AG20443 (cell line): Measurements from ENCODE around the gene CLDN7.

Experiments
- DNase-seq: peaks from one replicate; pipeline ENCODE4 v3.0.0; 2012; ENCODE audit warnings: low spot score, mixed read lengths

CLDN7 gene

DNA sequence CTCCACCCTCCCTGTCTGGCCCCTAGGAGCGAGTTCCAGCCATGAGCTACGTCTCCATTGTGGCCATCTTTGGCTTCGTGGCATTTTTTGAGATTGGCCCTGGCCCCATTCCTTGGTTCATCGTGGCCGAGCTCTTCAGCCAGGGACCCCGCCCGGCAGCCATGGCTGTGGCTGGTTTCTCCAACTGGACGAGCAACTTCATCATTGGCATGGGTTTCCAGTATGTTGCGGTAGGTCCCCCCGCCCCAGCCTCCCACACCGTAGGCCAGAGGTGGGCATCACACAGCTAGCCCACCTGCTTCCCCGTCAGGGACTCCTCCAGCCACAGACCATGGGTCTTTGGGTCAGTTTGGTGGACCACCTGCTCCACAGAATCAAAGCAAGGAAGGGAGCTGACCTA lies 23.4 kb upstream of the CLDN7 start:
- DNase-seq, result no peak

DNA sequence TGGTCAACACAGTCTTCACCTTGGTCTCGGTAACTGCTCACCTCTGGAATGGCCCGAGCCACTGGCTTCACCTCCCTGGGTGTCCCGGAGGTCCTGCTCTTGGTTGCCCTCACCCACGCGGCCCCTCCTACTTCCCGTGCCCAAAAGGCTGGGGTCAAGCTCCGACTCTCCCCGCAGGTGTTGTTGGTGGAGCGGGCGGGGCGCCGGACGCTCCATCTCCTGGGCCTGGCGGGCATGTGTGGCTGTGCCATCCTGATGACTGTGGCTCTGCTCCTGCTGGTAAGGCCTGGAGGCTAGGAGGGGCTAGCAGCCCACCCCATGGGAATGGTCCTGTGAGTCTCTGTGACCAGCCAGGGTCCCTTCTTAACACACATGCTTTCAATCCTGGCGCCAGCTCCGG lies 22.6 kb upstream of the CLDN7 start:
- no peak for DNase-seq

DNA sequence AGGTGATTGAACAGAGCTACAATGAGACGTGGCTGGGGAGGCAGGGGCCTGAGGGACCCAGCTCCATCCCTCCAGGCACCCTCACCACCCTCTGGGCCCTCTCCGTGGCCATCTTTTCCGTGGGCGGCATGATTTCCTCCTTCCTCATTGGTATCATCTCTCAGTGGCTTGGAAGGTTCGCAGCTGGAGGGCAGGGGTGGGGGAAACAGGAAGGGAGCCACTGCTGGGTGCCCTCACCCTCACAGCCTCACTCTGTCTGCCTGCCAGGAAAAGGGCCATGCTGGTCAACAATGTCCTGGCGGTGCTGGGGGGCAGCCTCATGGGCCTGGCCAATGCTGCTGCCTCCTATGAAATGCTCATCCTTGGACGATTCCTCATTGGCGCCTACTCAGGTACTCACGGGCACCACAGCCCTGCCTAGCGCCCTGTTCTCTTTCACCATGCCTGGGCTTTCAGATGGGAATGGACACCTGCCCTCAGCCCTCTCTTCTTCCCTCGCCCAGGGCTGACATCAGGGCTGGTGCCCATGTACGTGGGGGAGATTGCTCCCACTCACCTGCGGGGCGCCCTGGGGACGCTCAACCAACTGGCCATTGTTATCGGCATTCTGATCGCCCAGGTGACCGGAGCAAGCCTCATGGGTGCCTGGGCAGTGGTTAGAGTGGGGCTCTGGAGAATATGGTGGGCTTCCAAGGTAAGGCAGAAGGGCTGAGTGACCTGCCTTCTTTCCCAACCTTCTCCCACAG lies 21.4 kb upstream of the CLDN7 start:
- no peak for DNase-seq

DNA sequence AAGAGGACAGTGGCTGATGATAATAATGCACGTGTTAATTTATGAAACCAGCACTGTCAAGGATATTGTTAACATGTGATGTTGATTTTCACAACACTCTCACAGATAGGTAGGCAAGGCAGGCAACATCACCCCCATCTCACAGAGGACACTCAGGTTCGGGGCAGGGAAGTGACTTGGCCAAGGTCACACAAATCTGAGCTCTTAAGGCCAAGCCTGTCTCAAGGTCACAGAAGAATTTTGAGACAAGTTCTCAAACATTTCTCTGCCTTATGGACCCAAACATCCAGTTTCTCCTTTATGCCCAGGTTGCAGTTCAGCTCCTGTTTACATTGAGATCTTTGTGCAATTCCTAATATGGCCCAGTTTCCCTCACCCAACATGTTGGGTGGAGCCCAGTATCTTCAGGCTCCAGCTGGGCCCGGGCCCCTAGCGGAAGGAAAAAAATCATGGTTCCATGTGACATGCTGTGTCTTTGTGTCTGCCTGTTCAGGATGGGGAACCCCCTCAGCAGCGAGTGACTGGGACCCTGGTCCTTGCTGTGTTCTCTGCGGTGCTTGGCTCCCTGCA lies 20.6 kb upstream of the CLDN7 start:
- DNase-seq, result no peak

DNA sequence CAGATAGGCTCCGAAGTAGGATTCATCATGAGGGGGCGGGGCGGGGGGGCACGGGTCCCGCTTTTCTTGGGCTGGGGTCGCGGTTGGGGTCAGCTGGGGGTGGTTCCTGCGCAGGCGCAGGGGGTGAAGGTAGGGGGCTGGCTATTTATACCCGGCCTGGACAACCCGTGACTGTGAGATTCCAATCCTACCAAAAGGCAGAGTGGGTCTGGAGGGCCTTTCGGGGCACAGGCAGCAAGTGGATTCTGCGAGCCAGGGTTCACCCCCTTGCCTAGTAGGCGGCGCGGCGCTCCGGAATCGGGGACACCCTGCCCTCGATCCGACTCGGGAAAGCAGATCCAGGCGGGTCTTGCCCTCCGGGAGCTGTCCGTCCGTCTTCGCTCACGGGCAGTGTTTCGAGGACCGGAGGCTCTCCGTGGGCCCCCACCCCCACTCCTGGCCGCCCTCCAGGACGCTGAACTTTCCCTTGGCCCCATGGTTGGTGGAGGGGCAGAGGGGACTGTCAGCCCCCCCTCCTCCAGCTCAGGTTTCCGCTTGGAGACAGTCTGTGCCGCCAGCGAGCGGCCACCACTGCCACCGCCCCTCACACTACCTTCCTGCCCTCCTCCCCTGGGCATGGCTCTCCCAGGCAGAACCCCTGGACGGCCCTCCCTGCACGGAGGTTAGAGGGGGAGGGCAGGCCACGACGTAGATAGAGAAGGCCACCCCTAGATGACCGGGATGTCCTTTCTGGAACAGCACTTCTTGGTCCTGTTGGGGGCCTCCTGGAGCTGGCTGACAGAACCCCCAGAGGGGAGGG lies 19.9 kb upstream of the CLDN7 start:
- no peak for DNase-seq

DNA sequence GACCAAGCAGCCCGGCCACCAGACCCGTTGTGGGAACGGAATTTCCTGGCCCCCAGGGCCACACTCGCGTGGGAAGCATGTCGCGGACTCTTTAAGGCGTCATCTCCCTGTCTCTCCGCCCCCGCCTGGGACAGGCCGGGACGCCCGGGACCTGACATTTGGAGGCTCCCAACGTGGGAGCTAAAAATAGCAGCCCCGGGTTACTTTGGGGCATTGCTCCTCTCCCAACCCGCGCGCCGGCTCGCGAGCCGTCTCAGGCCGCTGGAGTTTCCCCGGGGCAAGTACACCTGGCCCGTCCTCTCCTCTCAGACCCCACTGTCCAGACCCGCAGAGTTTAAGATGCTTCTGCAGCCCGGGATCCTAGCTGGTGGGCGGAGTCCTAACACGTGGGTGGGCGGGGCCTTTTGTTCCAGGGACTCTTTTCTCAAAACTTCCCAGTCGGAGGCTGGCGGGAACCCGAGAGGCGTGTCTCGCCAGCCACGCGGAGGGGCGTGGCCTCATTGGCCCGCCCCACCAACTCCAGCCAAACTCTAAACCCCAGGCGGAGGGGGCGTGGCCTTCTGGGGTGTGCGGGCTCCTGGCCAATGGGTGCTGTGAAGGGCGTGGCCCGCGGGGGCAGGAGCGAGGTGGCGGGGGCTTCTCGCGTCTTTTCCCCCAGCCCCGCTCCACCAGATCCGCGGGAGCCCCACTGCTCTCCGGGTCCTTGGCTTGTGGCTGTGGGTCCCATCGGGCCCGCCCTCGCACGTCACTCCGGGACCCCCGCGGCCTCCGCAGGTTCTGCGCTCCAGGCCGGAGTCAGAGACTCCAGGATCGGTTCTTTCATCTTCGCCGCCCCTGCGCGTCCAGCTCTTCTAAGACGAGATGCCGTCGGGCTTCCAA lies 19.0 kb upstream of the CLDN7 start, which contains the start of gene SLC2A4:
SLC2A4 (plus strand) TSS at position 645 of the 879 bp plus-strand sequence; CDS start at position 862, 217 bp downstream.
- peak; percentile 97 for DNase-seq

DNA sequence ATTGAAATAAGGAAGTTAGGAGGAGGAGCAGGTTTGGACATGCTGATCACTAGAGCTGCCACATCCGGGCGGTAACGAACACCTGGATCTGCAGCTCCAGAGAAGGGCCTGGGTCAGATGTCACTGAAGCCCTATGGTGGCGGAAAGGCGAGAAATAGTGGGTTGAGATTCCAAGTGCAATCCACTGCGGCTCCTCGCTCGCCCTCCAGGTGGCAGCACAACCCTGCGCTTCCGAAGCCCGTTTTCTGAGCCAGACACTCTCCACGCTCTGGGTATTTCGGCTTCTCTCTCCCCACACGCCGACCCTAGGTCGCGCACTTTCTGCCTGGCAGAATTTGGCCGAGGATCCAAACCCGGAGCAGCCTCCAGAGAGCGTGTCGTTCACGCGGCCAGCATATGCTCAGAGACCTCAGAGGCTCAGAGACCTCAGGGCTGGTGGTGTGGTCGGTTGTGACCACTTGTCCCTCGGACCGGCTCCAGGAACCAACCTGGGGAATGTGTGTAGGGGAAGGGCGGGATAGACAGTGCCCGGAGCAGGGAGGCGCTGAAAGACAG lies 18.3 kb upstream of the CLDN7 start:
- DNase-seq, result peak; percentile 90

DNA sequence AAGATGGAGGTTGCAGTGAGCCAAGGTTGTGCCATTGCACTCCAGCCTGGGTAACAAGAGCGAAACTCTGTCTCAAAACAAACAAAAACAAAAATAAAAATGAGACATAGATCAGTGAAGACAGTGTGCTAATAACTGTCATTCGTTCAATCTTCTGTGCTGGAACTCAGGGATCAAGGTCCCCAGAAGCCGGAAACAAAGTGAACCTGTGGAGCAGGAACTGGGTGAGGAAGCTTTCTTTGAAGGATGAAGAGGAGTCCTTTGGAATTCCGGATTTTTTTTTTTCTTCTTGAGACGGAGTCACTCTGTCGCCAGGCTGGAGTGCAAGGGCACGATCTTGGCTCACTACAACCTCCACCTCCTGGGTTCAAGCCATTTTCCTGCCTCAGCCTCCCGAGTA lies 17.2 kb upstream of the CLDN7 start:
- DNase-seq, result no peak

DNA sequence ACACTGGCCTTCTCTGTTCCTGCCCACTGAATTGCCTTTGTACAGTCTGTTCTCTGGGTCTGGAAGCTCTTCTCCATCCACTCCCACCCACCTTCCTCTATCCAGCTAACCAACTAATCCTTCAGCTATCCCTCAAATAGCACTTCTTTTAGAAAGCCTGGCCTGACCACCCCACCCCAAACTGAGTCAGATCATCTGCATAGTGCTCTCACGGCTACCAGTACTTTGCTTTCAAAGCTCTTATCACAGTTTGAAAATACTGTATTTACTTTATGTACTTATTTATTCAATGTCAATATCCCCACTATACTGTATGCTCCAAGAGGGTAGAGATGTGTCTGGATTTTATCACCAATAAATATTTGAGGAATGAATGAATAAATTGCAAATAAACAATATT lies 4.5 kb upstream of the CLDN7 start:
- no peak for DNase-seq

DNA sequence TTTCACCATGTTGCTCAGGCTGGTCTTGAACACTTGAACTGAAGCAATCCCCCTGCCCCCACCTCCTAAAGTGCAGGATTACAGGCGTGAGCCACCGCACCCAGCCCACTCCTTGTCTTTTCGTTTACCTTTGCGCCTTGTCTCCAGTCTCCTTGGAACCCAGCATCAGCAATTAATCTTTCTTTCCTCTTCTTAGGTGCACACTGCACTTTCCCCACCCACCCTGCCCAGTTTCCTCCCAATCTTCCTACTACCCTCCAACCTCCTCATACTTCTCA lies 1.5 kb upstream of the CLDN7 start:
- DNase-seq, result no peak

DNA sequence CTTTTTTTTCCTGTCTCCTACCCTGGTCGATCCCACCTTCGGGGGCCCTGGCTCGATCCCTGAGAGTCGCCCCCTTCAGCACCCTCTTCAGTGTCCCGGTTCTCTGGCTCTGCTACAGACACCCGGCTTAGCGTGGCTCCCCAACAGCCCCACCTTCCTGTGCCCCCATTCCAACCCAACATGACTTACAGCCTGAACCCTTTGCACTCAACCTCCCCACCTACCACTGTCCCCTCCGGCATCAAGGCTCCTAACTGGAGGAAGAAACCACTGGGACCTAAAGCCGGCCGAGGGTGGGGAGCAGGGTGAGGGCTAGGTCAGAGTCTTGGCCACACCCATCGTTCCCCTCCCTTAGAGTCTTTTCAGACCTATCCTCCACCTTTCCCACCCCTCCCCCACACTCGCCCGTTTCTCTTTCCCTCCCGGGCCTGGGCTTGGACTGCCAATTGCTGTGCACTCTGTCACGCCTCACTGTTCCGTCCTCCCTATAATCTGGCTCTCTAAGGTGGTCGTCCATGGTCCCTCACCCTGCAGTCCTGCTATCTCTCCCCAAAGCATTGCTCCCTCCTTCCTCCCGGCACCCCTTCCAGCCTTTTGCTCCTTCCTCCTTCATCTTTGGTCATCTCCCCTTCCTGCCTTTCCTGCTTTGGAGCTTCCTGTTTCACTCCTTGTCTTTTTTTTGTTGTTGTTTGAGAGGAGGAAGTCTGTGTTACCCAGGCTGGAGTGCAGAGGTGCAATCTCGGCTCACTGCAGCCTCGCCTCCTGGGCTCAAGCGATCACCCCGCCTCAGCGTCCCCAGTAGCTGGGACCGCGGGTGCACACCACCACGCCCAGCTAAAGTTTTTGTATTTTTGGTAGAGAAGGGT lies 890 bp upstream of the CLDN7 start:
- no peak for DNase-seq

DNA sequence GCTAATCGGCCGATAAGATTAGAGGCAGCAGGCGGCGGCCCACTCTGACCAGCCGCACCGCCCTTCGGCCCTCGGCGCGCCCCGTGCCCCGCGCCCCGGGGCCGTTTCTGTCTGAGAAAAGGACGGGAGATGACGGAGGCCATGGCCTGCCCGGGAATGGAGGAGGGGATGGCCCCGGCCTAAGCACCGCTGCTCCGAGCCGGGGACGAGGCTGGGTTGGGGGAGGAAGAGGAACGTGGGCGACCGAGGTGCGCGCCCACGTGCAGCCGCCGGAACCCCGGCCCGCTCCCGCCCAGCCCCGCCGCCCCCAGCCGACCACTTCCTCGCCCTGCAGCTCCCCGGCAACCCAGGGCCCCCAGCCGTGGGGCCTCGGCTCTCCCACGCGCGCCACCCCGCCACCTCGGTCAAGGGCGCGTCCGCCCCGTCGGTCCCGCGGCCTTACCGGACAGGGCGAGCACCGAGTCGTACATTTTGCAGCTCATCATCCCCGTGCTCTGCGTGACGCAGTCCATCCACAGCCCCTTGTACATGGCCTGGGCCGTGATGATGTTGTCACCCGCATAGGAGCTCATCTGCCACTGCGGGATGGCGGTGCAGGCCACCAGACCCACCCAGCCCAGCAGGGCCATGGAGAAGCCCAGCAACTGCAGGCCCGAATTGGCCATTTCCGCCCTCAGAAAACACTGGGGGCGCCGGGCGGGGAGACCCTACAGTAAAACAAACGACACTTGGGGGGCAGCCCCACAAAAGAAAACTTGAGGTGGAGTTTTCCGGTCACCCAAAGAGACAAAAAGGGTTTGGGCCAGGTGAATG lies 693 bp downstream of the CLDN7 start:
- peak; percentile 41 for DNase-seq

DNA sequence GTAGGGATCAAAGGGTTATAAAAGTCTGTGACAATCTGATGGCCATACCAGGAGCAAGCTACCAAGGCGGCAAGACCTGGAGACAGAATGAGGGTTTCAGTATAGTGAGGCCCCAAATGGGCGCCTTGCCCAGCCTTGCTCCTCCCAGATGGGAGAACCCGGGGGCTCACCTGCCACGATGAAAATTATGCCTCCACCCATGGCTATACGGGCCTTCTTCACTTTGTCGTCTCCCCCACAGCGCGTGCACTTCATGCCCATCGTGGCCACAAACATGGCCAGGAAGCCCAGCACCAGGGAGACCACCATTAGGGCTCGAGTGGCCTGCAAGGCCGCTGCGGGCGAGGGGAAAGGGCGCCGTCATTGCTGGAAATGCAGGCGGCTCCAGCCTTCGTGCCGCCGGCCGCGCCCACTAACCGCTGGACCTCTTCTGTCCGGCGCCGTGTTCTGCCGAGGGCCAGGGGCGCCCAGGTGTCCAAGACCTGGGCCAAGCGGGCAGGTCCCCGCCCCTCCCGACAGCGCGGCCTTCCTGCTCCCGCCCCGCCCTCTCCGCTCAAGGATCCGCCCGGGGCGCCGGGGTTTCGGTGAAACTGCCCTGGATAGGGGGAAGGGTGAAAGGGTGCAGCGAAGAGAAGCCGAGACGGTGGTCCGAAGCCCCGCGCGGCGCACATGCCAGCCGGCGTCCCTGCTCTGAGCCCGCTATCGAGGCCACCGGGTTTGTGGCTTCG lies 1.5 kb downstream of the CLDN7 start:
- peak; percentile 62 for DNase-seq

DNA sequence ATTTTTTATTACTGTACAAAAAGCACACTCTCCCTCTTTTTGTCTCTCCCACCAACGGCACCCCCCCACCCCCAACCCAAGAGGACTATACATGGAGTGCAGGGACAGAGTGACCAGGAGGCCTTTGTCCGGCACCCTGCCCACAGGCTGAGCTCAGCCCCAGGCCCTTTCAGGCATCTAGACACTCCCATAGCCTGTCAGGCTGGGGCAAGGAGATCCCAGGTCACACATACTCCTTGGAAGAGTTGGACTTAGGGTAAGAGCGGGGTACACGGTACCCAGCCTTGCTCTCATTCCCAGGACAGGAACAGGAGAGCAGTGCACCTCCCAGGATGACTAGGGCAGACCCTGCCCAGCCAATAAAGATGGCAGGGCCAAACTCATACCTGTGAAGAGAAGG lies 2.1 kb downstream of the CLDN7 start:
- DNase-seq, result no peak

DNA sequence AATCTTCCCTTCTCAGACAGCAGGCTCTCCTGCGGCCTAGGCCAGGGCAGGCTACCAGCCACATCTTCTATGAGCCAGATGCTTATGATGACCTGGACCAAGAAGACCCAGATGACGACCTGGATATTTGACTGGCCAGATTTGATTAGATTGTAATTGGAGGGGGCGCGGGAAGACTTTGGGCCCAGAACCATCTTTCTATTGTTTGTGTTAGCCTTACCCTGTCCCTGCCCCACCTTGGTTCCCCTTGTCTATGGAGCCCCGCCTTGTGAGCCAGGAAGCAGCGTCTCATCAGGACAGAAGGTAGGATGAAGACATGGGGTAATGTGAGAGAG lies 2.8 kb downstream of the CLDN7 start:
- no peak for DNase-seq

DNA sequence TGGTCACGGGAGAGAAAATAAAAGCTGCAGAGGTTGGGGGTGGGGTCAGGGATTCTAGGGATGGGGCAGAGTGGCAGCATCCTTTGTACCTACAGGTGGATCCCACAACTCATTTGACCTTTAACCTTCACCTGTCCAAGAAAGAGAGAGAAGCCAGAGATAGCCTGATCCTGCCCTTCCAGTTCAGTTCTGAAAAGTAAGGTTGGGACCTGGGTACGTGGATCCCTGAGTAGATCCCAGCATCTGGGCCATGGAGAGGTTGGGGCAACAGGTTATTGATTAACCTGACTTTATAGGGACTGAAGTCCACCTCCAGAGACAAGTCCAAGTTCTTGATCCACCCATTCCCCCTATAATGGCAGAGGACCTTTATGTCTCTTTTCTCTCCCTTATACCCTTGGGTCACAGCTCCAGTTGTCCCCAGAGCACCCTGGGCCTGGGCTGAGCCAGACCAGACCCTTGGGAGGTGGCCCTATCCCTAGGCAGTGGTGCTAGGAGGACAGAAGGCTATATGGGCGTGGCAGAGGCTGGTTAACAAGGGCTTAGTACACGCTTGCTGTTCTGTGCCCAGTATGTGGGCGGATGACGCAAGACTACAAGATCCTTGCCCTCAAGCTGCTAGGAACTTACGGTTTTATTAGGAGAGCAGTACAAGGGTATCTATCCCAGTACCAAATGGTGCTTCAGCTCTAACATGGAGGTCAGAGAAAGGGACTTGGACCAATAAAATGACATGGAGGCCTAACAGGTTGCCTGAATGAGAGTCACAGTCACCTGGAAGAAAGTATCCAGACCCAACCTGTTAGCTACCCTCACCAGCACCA lies 3.3 kb downstream of the CLDN7 start:
- no peak for DNase-seq

DNA sequence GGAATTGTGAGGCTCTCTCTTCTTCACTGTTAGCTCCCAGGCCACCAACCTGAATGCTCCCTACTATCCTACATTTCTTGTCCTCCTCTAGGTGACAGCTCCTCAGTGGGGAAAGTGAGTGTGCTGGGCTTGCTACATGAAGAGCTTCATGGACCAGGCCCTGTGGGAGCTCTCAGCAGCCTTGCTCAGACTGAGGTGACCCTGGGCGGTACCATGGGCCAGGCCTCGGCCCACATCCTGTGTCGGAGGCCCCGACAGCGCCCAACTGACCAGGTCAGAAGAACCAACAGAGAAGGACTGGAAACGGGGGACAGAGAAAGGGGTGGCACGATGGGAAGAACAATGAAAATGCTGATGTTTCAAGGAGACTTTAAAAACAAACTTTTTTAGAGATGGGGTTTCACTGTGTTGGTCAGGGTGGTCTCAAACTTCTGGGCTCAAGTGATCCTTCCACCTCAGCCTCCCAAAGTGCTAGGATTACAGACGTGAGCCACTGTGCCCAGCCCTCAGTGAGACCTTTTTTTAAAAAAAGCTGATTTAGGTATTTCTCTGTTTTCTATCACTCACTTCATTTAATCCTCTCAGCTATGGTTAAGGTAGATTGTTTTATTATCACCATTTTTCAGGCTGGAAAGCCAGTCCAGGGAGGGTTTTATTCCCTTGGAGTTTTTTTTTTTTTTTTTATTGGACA lies 5.4 kb downstream of the CLDN7 start:
- no peak for DNase-seq

DNA sequence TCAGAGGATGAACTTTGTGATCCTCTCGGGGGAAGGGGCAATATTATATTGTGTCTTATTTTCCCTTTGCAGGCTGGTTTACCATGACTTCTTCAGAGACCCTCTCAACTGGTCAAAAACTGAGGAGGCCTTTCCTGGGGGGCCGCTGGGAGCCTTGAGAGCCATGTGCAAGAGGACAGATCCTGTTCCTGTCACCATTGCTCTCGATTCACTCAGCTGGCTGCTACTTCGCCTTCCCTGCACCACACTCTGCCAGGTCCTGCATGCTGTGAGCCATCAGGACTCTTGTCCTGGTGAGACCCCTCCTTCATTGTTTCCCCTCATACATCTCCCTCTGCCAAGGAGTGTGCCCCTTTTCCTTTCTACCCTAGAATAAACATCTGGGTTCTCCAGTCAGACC lies 7.8 kb downstream of the CLDN7 start:
- DNase-seq, result no peak
